NOMO-1 treated with DMSO at 0.1 percent for 48 hours (cell line): Measurements from ENCODE around the gene C17orf50.

ENCODE experiments used
- DNase-seq: peaks from one replicate; lab custom pipeline; 2025; ENCODE audit not compliant: unreplicated experiment; lab: John Stamatoyannopoulos, UW

C17orf50 gene

GRCh38 chr17:35760587-35760986, at the start of gene C17orf50:
C17orf50 (plus strand) TSS chr17:35760887; CDS start chr17:35760942, 55 bp downstream.
- DNase-seq = no peak

- DNase-seq = no peak
Measured at GRCh38 chr17:35710950-35711349, 49.7 kb upstream of the C17orf50 start.

- no peak for DNase-seq
Measured at GRCh38 chr17:35713069-35713728, 47.5 kb upstream of the C17orf50 start.

GRCh38 chr17:35714988-35715387, 45.7 kb upstream of the C17orf50 start:
- no peak for DNase-seq

- DNase-seq = no peak
Measured at GRCh38 chr17:35715416-35715815, 45.3 kb upstream of the C17orf50 start.

- no peak for DNase-seq
Measured at GRCh38 chr17:35716173-35716572, 44.5 kb upstream of the C17orf50 start.

GRCh38 chr17:35716897-35717465, 43.7 kb upstream of the C17orf50 start:
- DNase-seq = no peak

- DNase-seq = no peak
Measured at GRCh38 chr17:35717475-35717874, 43.2 kb upstream of the C17orf50 start.

GRCh38 chr17:35723735-35724134, 37.0 kb upstream of the C17orf50 start:
- no peak for DNase-seq

- DNase-seq = no peak
Measured at GRCh38 chr17:35725058-35725457, 35.6 kb upstream of the C17orf50 start.

GRCh38 chr17:35725802-35726126, 34.9 kb upstream of the C17orf50 start:
- no peak for DNase-seq

- DNase-seq = peak; percentile 4
Measured at GRCh38 chr17:35726127-35726952, 34.3 kb upstream of the C17orf50 start.

GRCh38 chr17:35726953-35727460, 33.7 kb upstream of the C17orf50 start:
- DNase-seq = no peak

GRCh38 chr17:35727635-35728034, 33.1 kb upstream of the C17orf50 start:
- DNase-seq = no peak

- no peak for DNase-seq
Measured at GRCh38 chr17:35728551-35728950, 32.1 kb upstream of the C17orf50 start.

GRCh38 chr17:35729405-35729833, 31.3 kb upstream of the C17orf50 start:
- no peak for DNase-seq

- DNase-seq = no peak
Measured at GRCh38 chr17:35730400-35731005, 30.2 kb upstream of the C17orf50 start.

- DNase-seq = no peak
Measured at GRCh38 chr17:35731239-35731916, 29.3 kb upstream of the C17orf50 start, which contains the start of gene RASL10B. RASL10B (plus strand) TSS chr17:35731639; CDS start chr17:35735185, 3,546 bp downstream.

GRCh38 chr17:35731917-35732805, 28.5 kb upstream of the C17orf50 start:
- no peak for DNase-seq

GRCh38 chr17:35732806-35733136, 27.9 kb upstream of the C17orf50 start:
- DNase-seq = no peak
